EH (cell line): ENCODE results near the gene EBI3.
"Not testable (repeated sequence)": the region's sequence is repeated elsewhere in the genome, so short reads cannot be mapped to it uniquely, and the experiment has no call there.

Source experiments
- DNase-seq: peaks from one replicate; pipeline ENCODE4 v3.0.0-alpha.2; 2015; ENCODE audit warnings: low read depth

EBI3 gene

DNA sequence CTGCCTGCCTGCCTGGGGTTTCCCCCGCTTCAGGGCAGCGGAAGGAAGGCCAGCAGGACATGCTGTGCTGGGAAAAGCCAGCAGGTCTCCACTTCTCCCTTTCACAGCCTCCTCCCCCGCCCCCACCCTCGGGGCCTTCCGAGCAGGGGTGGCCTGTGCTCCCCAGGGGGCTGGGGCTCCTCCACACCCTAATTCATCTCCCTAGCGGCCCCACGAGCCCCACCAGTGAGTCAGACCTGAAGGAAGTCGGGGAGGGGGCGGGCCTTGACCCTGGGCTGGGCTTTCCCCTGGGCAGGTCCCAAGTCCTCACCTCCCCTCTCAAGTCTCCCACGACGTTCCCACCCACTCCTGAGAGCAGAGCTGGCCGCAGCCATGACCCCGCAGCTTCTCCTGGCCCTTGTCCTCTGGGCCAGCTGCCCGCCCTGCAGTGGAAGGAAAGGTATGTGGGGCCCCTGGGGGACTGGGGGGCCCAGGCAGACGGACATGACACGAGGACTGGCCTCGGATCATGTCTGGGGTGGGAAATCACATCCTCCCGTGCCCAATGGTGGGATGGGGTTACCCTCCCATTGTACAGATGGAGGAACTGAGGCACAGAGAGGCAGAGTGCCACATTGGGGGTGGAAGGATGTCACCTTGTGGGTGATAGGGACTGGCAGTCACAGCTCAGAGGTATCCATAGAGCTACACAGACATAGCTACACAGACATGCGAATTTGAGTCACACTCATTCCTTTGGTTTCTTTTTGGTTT lies at the start of gene EBI3:
Gene EBI3, plus strand, starts transcription at position 345 of the 753 bp plus-strand sequence. Its CDS starts 28 bp downstream, at position 373.
- DNase-seq, result peak; percentile 62

- no peak for DNase-seq
Measured at GRCh38 chr19:4181053-4181508, 48.2 kb upstream of the EBI3 start.

DNA sequence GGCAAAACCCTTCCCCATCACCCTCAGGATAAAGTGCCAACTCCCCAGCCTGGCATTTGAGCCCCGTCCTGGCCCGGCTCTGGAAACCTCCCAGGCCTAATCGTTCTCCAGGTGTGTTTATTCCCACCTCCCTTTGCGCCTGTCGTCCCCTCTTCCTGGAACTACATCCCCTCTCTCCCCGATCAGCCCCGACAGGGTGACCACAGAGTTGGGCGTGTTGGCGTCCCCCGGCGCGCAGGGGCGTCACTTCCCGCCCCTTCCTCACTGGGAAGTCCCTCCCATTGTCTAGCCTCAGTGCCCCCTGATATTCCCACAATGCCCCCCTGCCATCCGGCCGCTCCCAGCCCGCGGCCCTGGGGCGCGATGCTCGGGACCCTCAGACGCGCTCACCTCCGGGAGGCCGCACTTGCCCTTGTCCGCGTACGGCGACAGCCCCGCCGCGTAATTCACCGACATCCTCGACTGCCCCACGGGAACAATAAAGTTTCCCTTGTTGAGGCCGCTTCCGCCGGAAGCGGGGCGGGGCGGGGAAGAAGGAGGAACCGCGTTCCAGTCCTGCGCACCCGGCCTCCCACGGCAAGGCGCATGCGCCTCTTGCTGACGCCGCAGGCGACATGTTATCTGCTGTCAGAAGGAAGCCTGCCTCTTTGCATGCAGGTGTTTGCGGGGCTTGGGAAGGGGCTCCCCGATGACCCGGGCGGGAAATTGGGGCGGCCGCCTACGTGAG lies 47.1 kb upstream of the EBI3 start, which contains the start of the genes ANKRD24 and SIRT6:
Gene ANKRD24, plus strand, starts transcription at position 606 of the 727 bp plus-strand sequence. CDS start 3,737 bp downstream, outside the sequence.
Gene SIRT6, minus strand, starts transcription at position 480 of the 727 bp plus-strand sequence. Its CDS starts 24 bp downstream, at position 456.
- DNase-seq, result peak; percentile 94

DNA sequence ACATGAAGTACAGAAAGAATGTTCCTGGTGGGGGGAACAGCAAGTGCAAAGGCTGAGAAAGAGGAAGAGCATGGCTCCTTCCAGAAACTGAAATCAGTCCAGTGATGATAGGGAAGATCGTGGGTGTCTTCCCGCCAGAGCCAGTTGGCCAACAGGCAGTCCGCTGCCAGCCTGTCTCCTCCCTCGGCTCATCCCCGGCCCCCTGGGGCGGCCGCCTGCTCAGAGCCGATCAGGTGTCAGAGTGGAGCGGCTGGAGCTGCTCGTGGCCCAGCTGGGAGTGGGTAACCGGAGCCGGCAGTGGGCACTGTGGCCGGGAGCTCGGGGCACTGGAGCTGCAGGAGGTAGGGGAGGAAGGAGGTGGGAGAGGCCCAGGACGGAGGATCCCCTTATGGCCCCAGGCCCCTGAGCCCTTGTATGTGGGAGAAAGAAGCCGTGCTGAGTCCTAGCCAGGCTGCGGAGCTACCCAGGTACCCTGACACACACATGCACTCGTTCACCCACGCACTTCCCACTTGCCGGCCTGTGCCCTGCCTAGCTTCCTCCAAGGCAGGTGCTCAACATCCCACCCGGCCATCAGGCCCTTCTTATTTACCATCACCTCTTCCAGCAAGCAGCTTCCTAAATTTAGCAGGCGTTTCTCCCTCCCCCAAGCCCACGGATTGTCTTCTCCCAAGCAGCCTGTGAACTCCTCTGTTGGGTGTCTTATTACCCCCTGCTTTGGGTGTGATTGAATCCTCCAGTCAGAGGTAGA lies 45.2 kb upstream of the EBI3 start:
- DNase-seq, result no peak

DNA sequence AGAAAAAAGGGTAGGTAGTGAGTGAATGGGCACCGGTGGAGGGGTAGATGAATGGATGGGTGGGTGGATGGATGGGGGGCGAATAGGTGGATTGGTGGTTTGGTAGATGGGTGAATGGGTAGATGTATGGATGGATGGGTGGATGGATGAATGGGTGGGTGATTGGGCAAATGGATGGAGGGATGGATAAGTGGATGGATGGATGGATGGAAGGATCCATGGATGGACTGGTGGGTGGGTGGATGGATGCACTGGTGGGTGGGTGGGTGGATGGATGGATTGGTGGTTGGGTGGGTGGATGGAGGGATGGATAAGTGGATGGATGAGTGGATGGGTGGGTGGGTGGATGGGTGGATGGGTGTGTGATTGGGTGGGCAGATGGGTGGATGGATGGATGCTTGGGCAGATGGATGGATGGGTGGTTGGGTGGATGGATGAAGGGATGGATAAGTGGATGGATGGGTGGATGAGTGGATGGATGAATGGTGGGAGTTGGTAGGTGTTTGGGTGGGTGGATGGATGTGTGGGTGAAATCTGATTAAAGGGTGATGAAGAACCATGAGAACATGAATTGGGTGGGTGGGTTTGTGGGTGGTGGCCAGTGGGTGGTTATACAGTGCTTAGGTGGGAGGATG lies 44.5 kb upstream of the EBI3 start:
- no peak for DNase-seq

GRCh38 chr19:4185413-4186086 lies 43.8 kb upstream of the EBI3 start:
- no peak for DNase-seq

GRCh38 chr19:4186087-4186993 lies 43.0 kb upstream of the EBI3 start:
- peak; percentile 74 for DNase-seq

DNA sequence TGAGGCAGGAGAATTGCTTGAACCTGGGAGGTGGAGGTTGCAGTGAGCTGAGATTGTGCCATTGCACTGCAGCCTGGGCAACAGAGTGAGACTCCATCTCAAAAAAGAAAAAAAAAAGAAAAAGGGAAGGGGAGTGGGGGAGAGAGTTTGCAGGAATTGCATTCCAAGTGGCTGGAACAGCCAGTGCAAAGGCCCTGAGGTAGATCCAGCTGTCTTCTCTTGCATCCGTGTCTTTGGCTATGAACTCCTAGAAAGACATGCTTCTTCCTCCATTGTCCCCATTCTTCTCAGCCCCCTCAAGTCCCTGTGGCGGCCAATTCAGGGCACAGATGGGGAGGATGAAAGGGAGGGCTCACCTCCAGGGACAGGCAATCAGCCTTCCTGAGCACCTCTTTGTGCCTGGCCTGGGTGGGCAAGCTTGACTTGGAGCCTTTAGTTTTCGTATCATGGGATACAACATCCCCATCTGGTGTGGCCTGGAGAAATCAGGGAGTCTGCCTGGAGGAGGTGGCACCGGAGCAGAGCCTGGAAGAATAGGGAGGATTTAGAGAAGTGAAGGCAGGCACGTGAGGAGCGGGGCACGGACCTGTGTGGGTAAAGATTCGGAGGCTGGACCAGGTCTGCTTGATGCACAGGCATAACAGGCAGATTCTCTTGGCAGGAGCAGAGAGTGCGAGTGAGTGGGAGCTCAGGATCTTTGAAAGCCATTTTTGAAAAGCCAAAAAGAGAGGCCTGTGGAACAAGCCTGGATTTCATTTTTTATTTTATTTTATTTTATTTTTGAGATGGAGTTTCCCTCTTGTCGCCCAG lies 41.8 kb upstream of the EBI3 start:
- DNase-seq, result no peak

DNA sequence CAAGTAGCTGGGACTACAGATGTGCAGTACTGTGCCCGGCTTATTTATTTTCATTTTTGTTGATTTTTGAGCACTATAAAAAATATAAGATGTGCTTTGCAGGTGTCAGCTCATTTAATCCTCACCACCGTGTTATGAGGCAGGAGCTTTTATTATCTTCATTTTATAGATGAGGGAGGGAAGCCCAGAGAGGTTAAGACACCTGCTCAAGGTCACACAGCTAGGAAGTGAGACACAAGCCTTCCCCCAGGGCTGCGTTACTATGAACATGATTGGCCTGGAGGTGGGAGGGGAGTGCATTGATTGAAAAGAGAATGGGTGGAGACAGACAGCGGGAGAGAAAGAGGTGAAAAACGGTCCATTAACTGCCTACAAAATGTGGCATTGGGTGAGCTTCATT lies 39.7 kb upstream of the EBI3 start:
- no peak for DNase-seq

DNA sequence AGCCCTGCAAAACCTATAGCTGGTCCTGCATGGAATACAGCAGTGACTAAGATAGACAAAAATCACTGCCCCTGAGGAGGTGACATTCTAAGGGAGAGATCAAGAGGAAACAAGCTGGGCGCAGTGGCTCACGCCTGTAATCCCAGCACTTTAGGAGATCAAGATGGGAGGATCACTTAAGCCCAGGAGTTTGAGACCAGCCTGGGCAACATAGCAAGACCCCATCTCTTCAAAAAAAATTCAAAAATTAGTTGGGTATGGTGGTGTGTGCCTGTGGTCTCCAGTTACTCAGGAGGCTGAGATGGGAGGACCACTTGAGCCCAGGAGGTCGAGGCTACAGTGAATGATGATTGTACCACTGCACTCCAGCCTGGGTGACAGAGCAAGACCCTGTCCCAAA lies 36.8 kb upstream of the EBI3 start:
- not testable (repeated sequence) for DNase-seq

DNA sequence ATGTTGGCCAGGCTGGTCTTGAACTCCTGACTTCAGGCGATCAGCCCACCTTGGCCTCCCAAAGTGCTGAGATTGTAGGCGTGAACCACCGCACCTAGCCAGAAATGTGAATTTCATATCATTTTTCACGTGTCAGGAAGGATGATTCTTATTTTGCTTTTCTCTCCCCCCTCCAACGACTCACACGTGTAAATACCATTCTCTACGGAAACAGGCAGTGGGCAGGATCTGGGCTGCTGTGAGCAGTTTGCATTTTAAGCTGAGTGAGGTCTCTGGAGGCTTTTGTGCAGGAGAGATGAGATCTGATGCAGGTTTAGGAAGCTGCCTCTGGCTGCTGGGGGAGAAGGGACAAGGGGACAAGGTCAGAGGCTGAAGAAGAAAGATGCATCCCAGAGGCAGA lies 35.0 kb upstream of the EBI3 start:
- DNase-seq, result no peak

- no peak for DNase-seq
Measured at GRCh38 chr19:4196009-4196408, 33.3 kb upstream of the EBI3 start.

DNA sequence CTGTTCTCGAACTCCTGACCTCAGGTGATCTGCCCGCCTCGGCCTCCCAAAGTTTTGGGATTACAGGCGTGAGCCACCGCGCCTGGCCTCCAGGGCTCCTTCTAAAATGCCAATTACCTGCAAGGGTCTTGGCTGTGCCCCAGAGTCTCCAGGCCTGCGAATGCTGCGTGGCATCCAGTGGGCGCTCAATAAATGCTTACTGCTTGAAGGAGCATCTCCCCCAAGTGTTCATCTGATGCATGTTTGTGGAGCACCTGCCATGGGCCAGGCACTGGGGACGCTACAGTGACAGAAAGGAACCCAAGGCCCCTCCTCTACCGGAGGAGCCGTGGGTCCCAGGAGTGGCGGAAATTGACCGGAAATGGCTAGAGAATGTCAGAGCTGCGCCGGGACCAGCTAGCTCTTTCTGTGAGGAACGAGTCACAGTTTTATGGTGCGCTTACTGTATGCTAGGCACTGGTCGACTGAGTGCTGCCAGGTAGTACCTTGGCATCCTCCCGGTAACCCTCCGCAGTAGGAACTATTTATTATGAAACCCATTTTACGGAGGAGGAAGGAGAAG lies 32.7 kb upstream of the EBI3 start:
- no peak for DNase-seq

DNA sequence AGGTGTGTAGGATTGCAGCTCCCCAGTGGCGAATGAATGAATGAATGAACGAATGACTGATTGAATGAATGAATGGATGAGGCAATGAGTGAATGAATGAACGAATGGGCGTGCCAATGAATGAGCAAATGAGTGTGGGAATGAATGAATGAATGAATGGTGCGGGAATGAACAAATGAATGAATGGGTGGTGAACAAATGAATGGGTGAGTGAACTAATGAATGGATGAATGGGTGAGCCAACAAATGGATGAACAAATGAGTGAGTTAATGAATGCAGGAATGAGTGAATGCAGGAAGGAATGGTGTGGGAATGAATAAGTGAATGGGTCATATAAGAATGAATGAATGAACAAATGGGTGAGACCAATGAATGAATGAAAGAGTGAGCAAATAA lies 32.1 kb upstream of the EBI3 start:
- DNase-seq, result no peak

GRCh38 chr19:4197625-4198466 lies 31.5 kb upstream of the EBI3 start:
- no peak for DNase-seq

- no peak for DNase-seq
Measured at GRCh38 chr19:4198467-4199126, 30.7 kb upstream of the EBI3 start.

DNA sequence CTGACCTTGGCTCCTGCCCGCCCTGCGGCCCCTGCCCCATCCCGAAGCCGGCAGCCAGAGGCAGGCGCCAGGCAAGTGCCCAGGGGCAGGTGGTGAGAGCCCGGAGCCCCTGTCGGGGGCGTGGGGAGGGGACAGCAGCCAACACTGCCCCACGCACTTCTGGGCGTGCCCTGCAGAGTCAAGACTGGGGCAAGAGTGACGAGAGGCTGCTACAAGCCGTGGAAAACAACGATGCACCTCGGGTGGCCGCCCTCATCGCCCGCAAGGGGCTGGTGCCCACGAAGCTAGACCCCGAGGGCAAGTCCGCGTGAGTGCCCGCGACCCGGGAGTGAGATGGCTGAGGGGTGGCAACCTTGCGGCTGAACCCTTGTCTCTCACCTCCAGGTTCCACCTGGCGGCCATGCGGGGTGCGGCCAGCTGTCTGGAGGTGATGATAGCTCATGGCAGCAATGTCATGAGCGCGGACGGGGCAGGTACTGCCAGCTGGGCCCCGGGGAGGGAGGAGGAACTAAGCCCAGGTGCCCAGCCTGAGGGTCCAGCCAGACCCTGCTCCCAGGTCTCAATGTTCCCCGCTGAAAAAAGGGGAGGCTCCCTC lies 29.5 kb upstream of the EBI3 start:
- no peak for DNase-seq
